Muscle of arm (tissue), 12 donors: ENCODE data around the gene RC3H1. TPM values are rescaled to one million over a fixed set of nuclear protein-coding genes. Genes with fewer than 3 reads are reported as not detected.

Experiments used
- DNase-seq: peaks from one replicate; pipeline ENCODE4 v3.0.0-alpha.2; 2013
- polyA plus RNA-seq, 12 donors: library from polyadenylated mRNA; unstranded; fragments of 120-200 nt; gene quantifications; one replicate each; pipeline ENCODE4 v1.2.1, GENCODE V29; 2013; ENCODE audit not compliant: insufficient read length in 12 of 12

Gene RC3H1
- polyA plus RNA-seq, 12 donors: 8.6 to 15.6 (median 11.8) TPM; not detected in 1

DNA sequence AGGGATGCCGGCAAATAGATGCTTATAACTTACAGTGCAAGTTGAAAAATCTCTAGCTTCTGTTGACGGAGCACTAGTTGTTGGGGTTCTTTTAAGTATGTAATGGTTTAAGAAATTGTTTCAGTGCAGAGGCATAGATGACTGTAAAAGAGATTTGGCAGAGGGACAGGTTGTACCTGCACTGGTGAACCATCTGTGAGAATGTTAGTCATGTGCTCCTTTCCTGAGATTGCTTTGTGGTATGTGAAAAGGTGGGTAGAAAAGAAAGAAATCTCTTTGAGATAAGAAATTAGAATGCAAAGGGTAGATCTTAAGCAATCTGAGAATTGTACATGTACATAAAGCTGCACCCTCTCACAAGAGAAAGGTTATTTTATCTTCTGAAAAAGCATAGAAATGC, 134.5 kb downstream of the RC3H1 start:
- no peak for DNase-seq

DNA sequence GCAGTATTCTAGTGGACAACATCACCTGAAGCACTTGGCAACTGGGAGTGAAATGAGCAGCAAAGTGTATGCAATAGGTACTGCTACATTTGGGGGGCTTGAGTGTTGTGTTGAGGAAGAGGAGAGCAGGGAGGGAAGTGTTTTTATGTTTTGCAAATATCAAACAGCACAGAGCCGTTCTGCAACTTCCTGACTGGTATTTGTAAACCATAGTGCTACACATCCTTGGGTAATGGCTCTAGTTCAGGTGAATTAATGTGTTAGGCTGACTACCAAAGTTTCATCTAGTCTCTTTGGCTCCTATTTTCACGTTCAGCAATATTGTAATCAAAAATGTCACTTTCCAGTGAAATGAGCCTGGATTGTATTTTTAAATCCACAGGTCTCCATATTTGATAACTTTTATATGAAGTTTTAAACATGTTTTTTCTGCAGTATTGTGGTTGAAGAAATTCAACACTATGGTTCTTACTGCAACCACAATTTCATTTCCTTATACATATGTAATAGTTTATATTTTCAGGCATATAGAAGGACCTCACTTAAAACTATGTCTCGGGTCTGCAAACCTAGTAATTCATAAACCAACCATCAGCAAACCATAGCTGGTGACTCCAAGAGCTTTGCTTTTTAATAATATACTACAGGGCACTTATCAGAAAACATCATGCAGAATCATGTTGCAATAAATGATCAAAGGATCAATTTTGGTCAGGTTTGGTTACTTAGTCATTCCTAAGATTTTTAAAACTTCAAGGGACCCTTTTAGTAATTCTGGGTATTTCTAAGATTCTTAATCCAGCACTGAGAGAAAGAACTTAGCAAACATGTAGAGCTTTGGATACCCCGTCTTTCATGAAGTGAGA, 135.2 kb downstream of the RC3H1 start:
- DNase-seq: no peak

DNA sequence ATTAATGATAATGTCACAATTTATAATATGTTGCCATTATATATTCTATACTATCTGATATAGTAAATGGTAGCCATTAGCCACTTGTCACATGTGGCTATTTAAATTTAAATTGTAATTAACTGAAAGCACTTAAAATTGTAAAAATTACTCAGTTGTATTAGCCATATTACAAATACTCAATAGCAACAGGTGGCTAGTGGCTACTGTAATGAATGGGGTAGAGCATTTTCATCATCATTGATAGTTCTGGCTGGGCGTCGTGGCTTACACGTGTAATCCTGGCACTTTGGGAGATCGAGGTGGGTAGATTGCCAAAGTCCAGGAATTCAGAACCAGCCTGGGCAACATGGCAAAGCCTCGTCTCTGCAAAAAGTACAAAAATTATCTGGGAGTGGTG, 137.5 kb downstream of the RC3H1 start:
- DNase-seq: no peak

Other genes starting within 250 kb of the RC3H1 start
- 10 to 100 TPM in 11 of 12 donors, not detected in 1; 12.2 to 16.9 (median 14.8) TPM for gene DARS2, start 197.7 kb downstream of the RC3H1 start, polyA plus RNA-seq
- gene CENPL, start 197.5 kb downstream of the RC3H1 start, polyA plus RNA-seq: 10 to 100 TPM in 6 of 12 donors, 1 to 10 TPM in 5, not detected in 1; 7.4 to 12.5 (median 10.1) TPM
- 100 to 1,000 TPM in 11 of 12 donors, not detected in 1; 426 to 773 (median 626) TPM for gene GAS5, start 154.4 kb downstream of the RC3H1 start, polyA plus RNA-seq
- gene ZBTB37, start 154.0 kb downstream of the RC3H1 start, polyA plus RNA-seq: 1 to 10 TPM in 11 of 12 donors, not detected in 1; 3.8 to 9.0 (median 6.0) TPM
- gene SERPINC1, start 105.0 kb downstream of the RC3H1 start, polyA plus RNA-seq: 1 to 10 TPM in 1 of 12 donors, under 1 TPM in 6, not detected in 5; 0.36 to 5.6 (median 0.44) TPM
- gene RABGAP1L, start 137.2 kb upstream of the RC3H1 start, polyA plus RNA-seq: 10 to 100 TPM in 11 of 12 donors, not detected in 1; 11.4 to 34.1 (median 16.6) TPM